Measurements from ENCODE around the gene CRACR2A. TPM values are rescaled to one million over a fixed set of nuclear protein-coding genes. Genes with fewer than 3 reads are reported as not detected.

Gene CRACR2A
- total RNA-seq, 6 donors from 2014 or later = 5.5 to 19.9 (median 7.2) TPM

DNA sequence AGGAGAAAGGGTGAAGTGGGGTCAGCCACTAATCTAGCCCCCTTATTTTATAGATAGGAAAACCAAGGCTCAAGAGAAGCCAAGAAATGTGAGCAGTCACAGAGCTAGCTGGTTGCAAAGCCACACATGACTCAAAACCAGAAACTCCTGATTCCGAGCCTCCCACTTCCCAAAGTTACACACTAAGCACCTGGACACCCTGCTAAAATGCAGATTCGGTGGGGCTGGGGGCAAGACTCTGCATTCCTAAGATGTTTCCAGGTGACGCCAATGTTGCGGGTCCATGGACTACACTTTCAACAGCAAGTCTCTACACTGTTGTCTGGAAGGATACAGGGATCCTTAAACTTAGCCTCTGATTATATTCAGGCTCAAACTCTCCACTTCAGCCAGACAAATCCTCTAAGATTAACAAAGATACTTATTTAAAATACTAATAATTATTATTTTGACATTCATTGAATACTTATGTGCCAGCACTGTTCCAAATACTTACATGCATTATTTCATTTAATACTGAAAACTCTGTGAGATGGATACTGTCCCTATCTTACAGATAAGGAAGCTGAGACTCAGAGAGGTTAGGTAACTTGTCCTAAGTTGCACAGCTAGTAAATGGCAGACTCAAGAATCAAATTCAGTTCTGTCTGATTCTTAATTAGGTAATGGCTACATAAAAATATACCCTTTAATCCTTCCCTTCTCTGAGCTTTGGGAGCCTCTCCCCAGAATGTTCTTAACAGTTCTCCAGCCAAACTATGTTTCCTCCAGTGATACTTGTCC is 81.4 kb downstream of the CRACR2A start:
- H3K4me1 ChIP-seq = no peaks in the 10 kb centered on the region
- H3K27ac ChIP-seq = no peak overlapping the region
- WGBS, 2 donors = 86 to 98% methylated on average over 4 of the region's 4 CpGs
- H3K4me3 ChIP-seq = no peak overlapping the region
- no peak for TF ChIP-seq EP300 (IDR thresholded peaks at IDR 0.05)
- TF ChIP-seq POLR2A (IDR thresholded peaks at IDR 0.05) = no peak
- no peak for TF ChIP-seq POLR2AphosphoS5 (IDR thresholded peaks at IDR 0.05)
- TF ChIP-seq, protein P1, sequence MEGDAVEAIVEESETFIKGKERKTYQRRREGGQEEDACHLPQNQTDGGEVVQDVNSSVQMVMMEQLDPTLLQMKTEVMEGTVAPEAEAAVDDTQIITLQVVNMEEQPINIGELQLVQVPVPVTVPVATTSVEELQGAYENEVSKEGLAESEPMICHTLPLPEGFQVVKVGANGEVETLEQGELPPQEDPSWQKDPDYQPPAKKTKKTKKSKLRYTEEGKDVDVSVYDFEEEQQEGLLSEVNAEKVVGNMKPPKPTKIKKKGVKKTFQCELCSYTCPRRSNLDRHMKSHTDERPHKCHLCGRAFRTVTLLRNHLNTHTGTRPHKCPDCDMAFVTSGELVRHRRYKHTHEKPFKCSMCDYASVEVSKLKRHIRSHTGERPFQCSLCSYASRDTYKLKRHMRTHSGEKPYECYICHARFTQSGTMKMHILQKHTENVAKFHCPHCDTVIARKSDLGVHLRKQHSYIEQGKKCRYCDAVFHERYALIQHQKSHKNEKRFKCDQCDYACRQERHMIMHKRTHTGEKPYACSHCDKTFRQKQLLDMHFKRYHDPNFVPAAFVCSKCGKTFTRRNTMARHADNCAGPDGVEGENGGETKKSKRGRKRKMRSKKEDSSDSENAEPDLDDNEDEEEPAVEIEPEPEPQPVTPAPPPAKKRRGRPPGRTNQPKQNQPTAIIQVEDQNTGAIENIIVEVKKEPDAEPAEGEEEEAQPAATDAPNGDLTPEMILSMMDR (IDR thresholded peaks at IDR 0.05) = no peak
- DNase-seq (no peak), ATAC-seq (ENCODE audit: low FRiP score in 2 of 2) (no peak)
- no peaks in the 10 kb centered on the region for H3K9me3 ChIP-seq
- H3K27me3 ChIP-seq = no peaks in the 10 kb centered on the region
- H3K36me3 ChIP-seq = peaks cover 0 to 40% (median 16%) of the 10 kb centered on the region in 4 donors

- Histone ChIP-seq H3K4me3 (no peak overlapping the region), H3K27me3 (no peaks in the 10 kb centered on the region), H3K4me1 (no peaks in the 10 kb centered on the region), H3K9me3 (no peaks in the 10 kb centered on the region), H3K27ac (no peak overlapping the region), H3K36me3 (peaks cover 0 to 42% (median 16%) of the 10 kb centered on the region in 4 donors)
- DNase-seq (no peak), ATAC-seq (ENCODE audit: low FRiP score in 2 of 2) (no peak)
- 94 to 100% methylated on average over 5 of the region's 5 CpGs for WGBS, 2 donors
- TF ChIP-seq POLR2AphosphoS5 (IDR thresholded peaks at IDR 0.05) = no peak
- no peak for TF ChIP-seq EP300 (IDR thresholded peaks at IDR 0.05)
- no peak for TF ChIP-seq POLR2A (IDR thresholded peaks at IDR 0.05)
- TF ChIP-seq, protein P1 (IDR thresholded peaks at IDR 0.05) = no peak
Observed at GRCh38 chr12:3670083-3670620, 82.8 kb downstream of the CRACR2A start.

DNA sequence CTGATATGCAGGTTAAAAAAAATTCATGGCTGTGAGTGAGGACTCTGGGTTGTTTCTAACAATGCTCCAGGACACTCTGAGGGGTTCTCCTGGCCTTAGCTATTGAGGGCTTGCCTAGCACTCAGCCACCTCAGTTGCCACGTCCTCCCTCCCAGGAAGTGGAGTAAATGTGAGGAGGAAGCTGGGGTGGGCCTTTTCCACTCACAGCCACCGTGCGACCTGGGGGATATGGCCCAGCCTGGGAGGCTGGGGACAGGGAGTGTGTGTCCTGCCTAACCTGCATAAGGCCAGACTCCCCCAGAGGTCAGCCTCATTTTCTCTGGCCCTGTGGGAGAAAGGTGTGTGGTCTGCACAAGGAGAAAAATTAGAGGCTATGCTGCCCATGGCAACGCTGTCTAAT is 83.3 kb downstream of the CRACR2A start:
- WGBS, 2 donors = 81 to 88% methylated on average over 2 to 3 of the region's 4 CpGs
- TF ChIP-seq, protein P1 (IDR thresholded peaks at IDR 0.05) = no peak
- TF ChIP-seq EP300 (IDR thresholded peaks at IDR 0.05) = no peak
- TF ChIP-seq POLR2A (IDR thresholded peaks at IDR 0.05) = no peak
- no peak for TF ChIP-seq POLR2AphosphoS5 (IDR thresholded peaks at IDR 0.05)

DNA sequence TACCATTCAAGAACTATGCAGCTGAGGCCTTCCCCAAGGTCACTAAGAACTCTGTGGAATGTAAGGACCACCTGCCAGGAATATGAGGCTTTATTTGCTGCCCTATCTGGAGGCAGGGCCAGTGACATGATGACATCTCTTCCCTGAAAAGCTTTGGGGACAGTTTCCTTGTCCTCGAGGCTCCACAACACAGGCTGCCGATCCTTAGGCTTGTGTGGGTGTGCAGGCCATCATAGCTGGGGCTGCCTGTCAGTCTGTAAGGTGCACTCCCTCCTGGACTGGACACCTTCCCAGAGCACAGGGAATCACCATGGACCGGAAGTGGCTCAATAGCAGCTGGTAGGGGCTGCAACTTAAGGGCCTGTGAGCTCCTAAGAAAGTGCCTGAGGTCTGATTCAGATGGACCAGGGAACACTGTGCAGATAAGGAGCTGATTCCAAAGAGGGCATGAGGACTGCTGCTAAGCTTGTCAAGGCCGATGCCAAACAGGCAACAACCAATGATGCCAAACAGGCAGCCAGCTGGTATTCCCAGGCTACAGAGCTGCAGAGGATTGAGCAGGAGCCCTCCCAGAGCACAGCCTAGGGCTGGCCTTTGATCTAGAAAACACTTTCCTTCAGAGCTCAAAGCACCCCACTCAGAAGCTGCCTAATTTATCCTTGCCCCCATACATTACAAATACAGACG is 84.3 kb downstream of the CRACR2A start:
- H3K27me3 ChIP-seq = no peaks in the 10 kb centered on the region
- H3K36me3 ChIP-seq = peaks cover 0 to 38% (median 13%) of the 10 kb centered on the region in 4 donors
- H3K4me3 ChIP-seq = no peak overlapping the region
- H3K9me3 ChIP-seq = no peaks in the 10 kb centered on the region
- 92 to 96% methylated on average over 5 of the region's 5 CpGs for WGBS, 2 donors
- DNase-seq = no peak
- ATAC-seq (ENCODE audit: low FRiP score in 2 of 2) = no peak
- no peaks in the 10 kb centered on the region for H3K4me1 ChIP-seq
- TF ChIP-seq POLR2AphosphoS5 (IDR thresholded peaks at IDR 0.05) (no peak), EP300 (IDR thresholded peaks at IDR 0.05) (no peak), POLR2A (IDR thresholded peaks at IDR 0.05) (no peak)
- TF ChIP-seq, protein P1 (IDR thresholded peaks at IDR 0.05) = no peak
- no peak overlapping the region for H3K27ac ChIP-seq

More for the DNA sequence above, 83.3 kb downstream of the CRACR2A start:
- Histone ChIP-seq H3K27me3 (no peaks in the 10 kb centered on the region), H3K4me1 (no peaks in the 10 kb centered on the region), H3K27ac (no peak overlapping the region), H3K4me3 (no peak overlapping the region), H3K9me3 (no peaks in the 10 kb centered on the region), H3K36me3 (peaks cover 0 to 42% (median 16%) of the 10 kb centered on the region in 4 donors)
- DNase-seq (no peak), ATAC-seq (ENCODE audit: low FRiP score in 2 of 2) (no peak)

Measured in upper lobe of left lung (tissue), 6 donors.